ENCODE results near the gene MAN1C1. TPM values are rescaled to one million over a fixed set of nuclear protein-coding genes. Genes with fewer than 3 reads are reported as not detected.

Gene MAN1C1
- total and polyA plus RNA-seq, 2 donors (not counting 1 experiment from before 2014, with no cell fraction given) = 17.7 to 51.4 TPM

DNA sequence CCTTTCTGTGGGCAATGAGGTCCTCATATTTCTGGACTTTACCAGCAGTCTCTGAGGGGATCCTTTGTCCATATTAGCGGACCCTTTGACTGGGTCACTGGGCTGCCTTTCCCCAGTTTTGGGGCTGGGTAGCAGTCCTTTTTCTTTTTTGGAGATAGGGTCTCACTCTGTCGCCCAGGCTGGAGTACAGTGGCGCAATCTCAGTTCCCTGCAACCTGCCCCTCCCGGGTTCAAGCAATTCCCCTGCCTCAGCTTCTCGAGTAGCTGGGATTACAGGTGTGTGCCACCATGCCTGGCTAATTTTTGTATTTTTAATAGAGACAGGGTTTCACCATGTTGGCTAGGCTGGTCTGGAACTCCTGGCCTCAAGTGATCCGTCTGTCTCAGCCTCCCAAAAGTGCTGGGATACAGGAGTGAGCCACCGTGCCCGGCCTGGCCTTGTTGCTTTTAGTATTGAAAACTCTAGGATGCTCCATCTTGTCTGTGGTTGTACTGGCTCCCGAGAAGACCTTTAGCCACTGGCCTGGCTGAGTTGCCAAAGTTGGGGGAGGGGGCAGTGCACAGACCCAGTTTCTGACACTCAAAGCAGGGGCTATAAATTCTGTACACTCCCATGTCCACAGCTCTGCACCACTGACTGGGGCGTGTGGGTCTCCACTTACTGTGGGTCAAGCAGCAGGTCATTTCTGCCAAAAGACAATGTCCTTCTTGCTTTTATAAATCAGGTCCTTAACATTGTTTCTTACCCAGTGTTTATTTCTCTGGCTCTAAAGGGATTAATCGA is 33.1 kb downstream of the MAN1C1 start:
- Histone ChIP-seq H3K79me2 (ENCODE audit: control insufficient read depth, insufficient read depth, low read length) (no peaks in the 10 kb centered on the region), H3K27ac (ENCODE audit: insufficient read depth, low read length) (no peak overlapping the region), H2AFZ (ENCODE audit: low read length) (no peak overlapping the region), H4K20me1 (ENCODE audit: control insufficient read depth, extremely low read depth, insufficient read depth, low read length) (no peaks in the 10 kb centered on the region), H3K4me3 (replicated peaks in 1 of 4; ENCODE audit: control extremely low read depth in 1 of 4, insufficient read depth in 1 of 4, low read depth in 3 of 4, low read length in 4 of 4) (no peak overlapping the region), H3K9ac (ENCODE audit: insufficient read depth, low read length) (no peak overlapping the region), H3K27me3 (ENCODE audit: control insufficient read depth, insufficient read depth, low read length) (no peaks in the 10 kb centered on the region), H3K4me2 (ENCODE audit: extremely low read depth, insufficient read depth, low read length) (no peak overlapping the region), H3K9me3 (ENCODE audit: control insufficient read depth, insufficient read depth, low read depth, low read length) (no peaks in the 10 kb centered on the region), H3K4me1 (ENCODE audit: control insufficient read depth, extremely low read depth, insufficient read depth, low read length) (no peaks in the 10 kb centered on the region), H3K36me3 (ENCODE audit: control insufficient read depth, insufficient read depth, low read length) (peaks cover 2% of the 10 kb centered on the region)
- no peak for DNase-seq (ENCODE audit: low read depth in 2 of 2)
- TF ChIP-seq EZH2 (IDR thresholded peaks at IDR 0.05; ENCODE audit: low read length, missing control alignments) = no peak
- TF ChIP-seq, protein P1, sequence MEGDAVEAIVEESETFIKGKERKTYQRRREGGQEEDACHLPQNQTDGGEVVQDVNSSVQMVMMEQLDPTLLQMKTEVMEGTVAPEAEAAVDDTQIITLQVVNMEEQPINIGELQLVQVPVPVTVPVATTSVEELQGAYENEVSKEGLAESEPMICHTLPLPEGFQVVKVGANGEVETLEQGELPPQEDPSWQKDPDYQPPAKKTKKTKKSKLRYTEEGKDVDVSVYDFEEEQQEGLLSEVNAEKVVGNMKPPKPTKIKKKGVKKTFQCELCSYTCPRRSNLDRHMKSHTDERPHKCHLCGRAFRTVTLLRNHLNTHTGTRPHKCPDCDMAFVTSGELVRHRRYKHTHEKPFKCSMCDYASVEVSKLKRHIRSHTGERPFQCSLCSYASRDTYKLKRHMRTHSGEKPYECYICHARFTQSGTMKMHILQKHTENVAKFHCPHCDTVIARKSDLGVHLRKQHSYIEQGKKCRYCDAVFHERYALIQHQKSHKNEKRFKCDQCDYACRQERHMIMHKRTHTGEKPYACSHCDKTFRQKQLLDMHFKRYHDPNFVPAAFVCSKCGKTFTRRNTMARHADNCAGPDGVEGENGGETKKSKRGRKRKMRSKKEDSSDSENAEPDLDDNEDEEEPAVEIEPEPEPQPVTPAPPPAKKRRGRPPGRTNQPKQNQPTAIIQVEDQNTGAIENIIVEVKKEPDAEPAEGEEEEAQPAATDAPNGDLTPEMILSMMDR (conservative IDR thresholded peaks at IDR 0.05 in 1 of 2, IDR thresholded peaks at IDR 0.05 in 1 of 2; ENCODE audit: low read depth in 1 of 2, low read length in 2 of 2) = no peak

DNA sequence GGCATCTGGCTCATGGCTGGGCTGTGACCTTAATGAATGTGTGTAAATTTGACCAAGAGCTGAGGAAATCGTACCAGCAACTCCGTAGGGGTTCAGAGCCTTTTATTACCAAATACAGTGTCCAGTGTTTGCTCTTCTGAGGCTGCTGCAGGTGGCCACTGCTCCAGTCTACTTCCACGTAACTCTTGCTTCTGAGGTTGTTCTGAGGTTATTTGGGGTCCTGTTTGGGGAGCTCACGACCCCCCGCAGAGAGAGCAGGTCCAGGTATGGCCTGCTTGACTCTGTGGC is 33.6 kb downstream of the MAN1C1 start:
- no peak overlapping the region for H3K4me3 ChIP-seq (replicated peaks in 1 of 4; ENCODE audit: control extremely low read depth in 1 of 4, insufficient read depth in 1 of 4, low read depth in 3 of 4, low read length in 4 of 4)
- no peak overlapping the region for H3K27ac ChIP-seq (ENCODE audit: insufficient read depth, low read length)
- no peak overlapping the region for H3K9ac ChIP-seq (ENCODE audit: insufficient read depth, low read length)
- no peaks in the 10 kb centered on the region for H3K4me1 ChIP-seq (ENCODE audit: control insufficient read depth, extremely low read depth, insufficient read depth, low read length)
- no peaks in the 10 kb centered on the region for H4K20me1 ChIP-seq (ENCODE audit: control insufficient read depth, extremely low read depth, insufficient read depth, low read length)
- H3K36me3 ChIP-seq (ENCODE audit: control insufficient read depth, insufficient read depth, low read length) = peaks cover 2% of the 10 kb centered on the region
- H3K4me2 ChIP-seq (ENCODE audit: extremely low read depth, insufficient read depth, low read length) = no peak overlapping the region
- no peak overlapping the region for H2AFZ ChIP-seq (ENCODE audit: low read length)
- H3K9me3 ChIP-seq (ENCODE audit: control insufficient read depth, insufficient read depth, low read depth, low read length) = no peaks in the 10 kb centered on the region
- no peaks in the 10 kb centered on the region for H3K79me2 ChIP-seq (ENCODE audit: control insufficient read depth, insufficient read depth, low read length)
- TF ChIP-seq, protein P1 (conservative IDR thresholded peaks at IDR 0.05 in 1 of 2, IDR thresholded peaks at IDR 0.05 in 1 of 2; ENCODE audit: low read depth in 1 of 2, low read length in 2 of 2) = no peak
- H3K27me3 ChIP-seq (ENCODE audit: control insufficient read depth, insufficient read depth, low read length) = no peaks in the 10 kb centered on the region
- DNase-seq (ENCODE audit: low read depth in 2 of 2) = no peak

DNA sequence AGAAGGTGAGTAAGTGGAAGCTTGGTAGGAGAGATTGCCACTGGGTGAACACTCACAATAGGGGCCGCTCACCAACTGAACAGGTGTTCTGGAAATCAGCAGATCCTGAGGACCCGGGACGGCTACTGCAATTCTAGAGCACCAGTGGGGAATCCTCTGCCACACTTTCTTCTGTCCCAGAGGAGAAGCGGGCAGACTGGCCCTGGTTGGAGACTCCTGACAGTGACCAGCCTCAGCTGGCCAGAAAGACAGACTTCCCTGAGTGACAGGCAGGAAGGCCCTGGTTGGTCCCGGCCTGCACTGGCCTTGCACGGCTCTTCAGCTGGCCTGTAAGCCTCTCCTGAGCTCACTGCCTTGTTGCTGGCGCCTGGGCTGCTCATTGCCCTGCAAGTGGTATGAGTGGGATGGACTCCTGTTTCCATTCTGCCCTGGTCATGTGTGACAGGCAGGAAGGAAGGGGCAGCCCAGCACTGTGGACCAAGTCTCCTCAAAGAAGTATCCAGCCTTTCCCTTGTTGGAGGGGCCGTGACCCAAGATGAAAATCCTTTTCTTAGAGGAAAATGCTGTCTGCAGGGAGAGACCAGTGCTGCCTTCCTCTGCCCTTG is 34.5 kb downstream of the MAN1C1 start:
- no peak overlapping the region for H2AFZ ChIP-seq (ENCODE audit: low read length)

More for the DNA sequence above, 34.5 kb downstream of the MAN1C1 start:
- no peaks in the 10 kb centered on the region for H3K4me1 ChIP-seq (ENCODE audit: control insufficient read depth, extremely low read depth, insufficient read depth, low read length)
- no peak overlapping the region for H3K4me3 ChIP-seq (replicated peaks in 1 of 4; ENCODE audit: control extremely low read depth in 1 of 4, insufficient read depth in 1 of 4, low read depth in 3 of 4, low read length in 4 of 4)
- H3K27me3 ChIP-seq (ENCODE audit: control insufficient read depth, insufficient read depth, low read length) = no peaks in the 10 kb centered on the region
- DNase-seq (ENCODE audit: low read depth in 2 of 2) = no peak
- H3K36me3 ChIP-seq (ENCODE audit: control insufficient read depth, insufficient read depth, low read length) = no peaks in the 10 kb centered on the region
- H3K4me2 ChIP-seq (ENCODE audit: extremely low read depth, insufficient read depth, low read length) = no peak overlapping the region
- H3K27ac ChIP-seq (ENCODE audit: insufficient read depth, low read length) = no peak overlapping the region
- TF ChIP-seq EZH2 (IDR thresholded peaks at IDR 0.05; ENCODE audit: low read length, missing control alignments) = no peak
- TF ChIP-seq, protein P1 (conservative IDR thresholded peaks at IDR 0.05 in 1 of 2, IDR thresholded peaks at IDR 0.05 in 1 of 2; ENCODE audit: low read depth in 1 of 2, low read length in 2 of 2) = no peak
- no peak overlapping the region for H3K9ac ChIP-seq (ENCODE audit: insufficient read depth, low read length)
- no peaks in the 10 kb centered on the region for H3K9me3 ChIP-seq (ENCODE audit: control insufficient read depth, insufficient read depth, low read depth, low read length)
- no peaks in the 10 kb centered on the region for H4K20me1 ChIP-seq (ENCODE audit: control insufficient read depth, extremely low read depth, insufficient read depth, low read length)
- no peaks in the 10 kb centered on the region for H3K79me2 ChIP-seq (ENCODE audit: control insufficient read depth, insufficient read depth, low read length)

Measured in fibroblast of lung (primary cell).